ENCODE results near the gene TNKS2. TPM values are rescaled to one million over a fixed set of nuclear protein-coding genes. Genes with fewer than 3 reads are reported as not detected.

Gene TNKS2
- total and polyA plus RNA-seq, 2 of the 13 experiments (the other 11 are each of a cell fraction or from before 2014, with no cell fraction given) = 15.2 to 19.4 TPM

GRCh38 chr10:91782539-91782938, 15.7 kb upstream of the TNKS2 start:
- ATAC-seq (no peak), FAIRE-seq (no peak), DNase-seq (ENCODE audit: low spot score) (no peak)
- no peak overlapping the region for H2AFZ ChIP-seq (ENCODE audit: low read length)
- no peak overlapping the region for H3K9ac ChIP-seq (ENCODE audit: insufficient read depth, low read depth, low read length)
- no peaks in the 10 kb centered on the region for H4K20me1 ChIP-seq (ENCODE audit: insufficient read depth, low read length)
- POLR2A ChIA-PET = no interaction called here
- no peaks in the 10 kb centered on the region for H3K9me3 ChIP-seq (ENCODE audit: low read length)
- intact Hi-C loops (cut with micrococcal nuclease; ENCODE audit: unreplicated experiment) (no loop called here), in situ Hi-C loops (cut with HindIII; ENCODE audit: extremely low pct_ligation_motif_present, low pct_unique_long_range_greater_than_20kb) (no loop called here)
- H3K27me3 ChIP-seq (ENCODE audit: control insufficient read depth in 1 of 2, insufficient read depth in 2 of 2, low read length in 2 of 2) = no peaks in the 10 kb centered on the region; a peak in 1 of 5 replicates
- TF ChIP-seq ZNF552 (CRISPR knock-in tag; IDR thresholded peaks at IDR 0.05; ENCODE audit: borderline replicate concordance) = no peak
- TF ChIP-seq ZNF513 (CRISPR knock-in tag; conservative IDR thresholded peaks at IDR 0.05) = no peak
- TF ChIP-seq ZBTB44 (CRISPR knock-in tag; IDR thresholded peaks at IDR 0.05) = no peak
- TF ChIP-seq HOXA3 (CRISPR knock-in tag; IDR thresholded peaks at IDR 0.05) = no peak
- TF ChIP-seq JUN (CRISPR knock-in tag; IDR thresholded peaks at IDR 0.05) = no peak
- TF ChIP-seq GRHL1 (CRISPR knock-in tag; conservative IDR thresholded peaks at IDR 0.05) = no peak
- TF ChIP-seq SP5 (CRISPR knock-in tag; IDR thresholded peaks at IDR 0.05; ENCODE audit: borderline replicate concordance, low read depth) = no peak
- H3K36me3 ChIP-seq (replicated peaks in 1 of 2; ENCODE audit: control insufficient read depth in 1 of 2, insufficient read depth in 2 of 2, low read length in 2 of 2) = no peaks in the 10 kb centered on the region
- H3K4me2 ChIP-seq (ENCODE audit: low read depth, low read length) = no peak overlapping the region
- H3K27ac ChIP-seq (ENCODE audit: extremely low read length, insufficient read depth, low read length) = no peak overlapping the region
- CTCF ChIA-PET (ENCODE audit: low intra/inter-chr PET ratio, low total read pairs) = no interaction called here
- H3K4me3 ChIP-seq (replicated peaks in 1 of 3; ENCODE audit: insufficient read depth in 1 of 3, low read depth in 2 of 3, low read length in 3 of 3) = no peak overlapping the region
- H3K4me1 ChIP-seq (ENCODE audit: insufficient read depth, low read length) = no peaks in the 10 kb centered on the region
- BruUV-seq (replicated peaks) = no TSS peak
- 93% methylated on average over 1 of the region's 1 CpG for WGBS (ENCODE audit: low lambda C conversion rate)
- H3K79me2 ChIP-seq (ENCODE audit: insufficient read depth, low read length) = no peaks in the 10 kb centered on the region
